NCI-H1105 (cell line): ENCODE results near the gene CFAP92.
"Not testable (repeated sequence)": the region's sequence is repeated elsewhere in the genome, so short reads cannot be mapped to it uniquely, and the experiment has no call there.

Source experiments
- DNase-seq: peaks from one replicate; lab custom pipeline; 2025; lab: John Stamatoyannopoulos, UW

CFAP92 gene

GRCh38 chr3:128864849-128865804 lies 128.7 kb downstream of the CFAP92 start:
- DNase-seq = not testable (repeated sequence)

- no peak for DNase-seq
Observed at GRCh38 chr3:128864351-128864811, 129.5 kb downstream of the CFAP92 start.

GRCh38 chr3:128863560-128863959 lies 130.3 kb downstream of the CFAP92 start:
- DNase-seq = no peak

- DNase-seq = no peak
Observed at GRCh38 chr3:128861491-128861890, 132.4 kb downstream of the CFAP92 start.
